Peyer's patch (tissue), 4 donors: Measurements from ENCODE around the gene TBC1D30.

Experiments used
- CTCF ChIP-seq, 6 experiments: fragments of 450-650 bp in 4 of 6; fragments of 200-600 bp in 2 of 6; sonication (generic) in 1 of 6; IDR thresholded peaks; one replicate each; pipeline ENCODE4 v1.5.1; 2017 to 2019; ENCODE audit warnings: antibody characterized with exemption in 6 of 6, mild to moderate bottlenecking in 3 of 6, moderate library complexity in 1 of 6
- POLR2A ChIP-seq, 2 donors: fragments of 450-650 bp; IDR thresholded peaks; one replicate each; pipeline ENCODE4 v1.5.1; 2017; ENCODE audit warnings: antibody characterized with exemption in 2 of 2, mild to moderate bottlenecking in 2 of 2, moderate library complexity in 2 of 2

GRCh38 chr12:64797156-64797555 is 27.3 kb upstream of the TBC1D30 start:
- TF ChIP-seq POLR2A (IDR thresholded peaks at IDR 0.05) (no peak), CTCF (IDR thresholded peaks at IDR 0.05) (no peak)
